HepG2 (cell line): ENCODE results near the gene TLCD1. TPM values are rescaled to one million over a fixed set of nuclear protein-coding genes. Genes with fewer than 3 reads are reported as not detected.
A peak's percentile ranks its signal among the peaks of the same experiment; 100 is the strongest.

Source experiments
- BRCA1 ChIP-seq: sonication (generic); formaldehyde crosslinking; IDR thresholded peaks from 2 replicates; pipeline ENCODE4 v1.4.0; 2020; ENCODE audit warnings: missing genetic modification reagents
- DMAP1 ChIP-seq: IDR thresholded peaks from 2 replicates; pipeline ENCODE4 v1.6.1; 2016
- MZF1 ChIP-seq: sonication (generic); formaldehyde crosslinking; IDR thresholded peaks from 2 replicates; pipeline ENCODE4 v1.8.1; 2023; ENCODE audit warnings: mild to moderate bottlenecking, missing genetic modification reagents, borderline replicate concordance
- PPARG ChIP-seq: conservative IDR thresholded peaks from 2 replicates; pipeline ENCODE4 v1.6.1; 2016; ENCODE audit warnings: missing biosample characterization, missing genetic modification reagents
- RAD21 ChIP-seq: fragments of 450-650 bp; formaldehyde crosslinking; IDR thresholded peaks from 2 replicates; pipeline ENCODE4 v1.5.0; 2020; ENCODE audit warnings: mild to moderate bottlenecking
- SP1 ChIP-seq, 2 experiments: fragments of 450-650 bp in 1 of 2; sonication (generic) in 1 of 2; formaldehyde crosslinking in 1 of 2; IDR thresholded peaks; 2 replicates each; pipeline versions ENCODE4 v1.4.0 to v1.6.1; 2016 to 2020; ENCODE audit warnings: missing genetic modification reagents in 1 of 2
- SP2 ChIP-seq: sonication (generic); formaldehyde crosslinking; IDR thresholded peaks from 2 replicates; pipeline ENCODE4 v1.5.1; 2020; ENCODE audit warnings: mild to moderate bottlenecking, missing genetic modification reagents
- TCF7L2 ChIP-seq: IDR thresholded peaks from 2 replicates; pipeline ENCODE4 v1.6.1; 2011; ENCODE audit warnings: mild to moderate bottlenecking, low read depth, low read length, moderate library complexity
- TOE1 ChIP-seq: sonication (generic); formaldehyde crosslinking; IDR thresholded peaks from 2 replicates; pipeline ENCODE4 v1.4.0; 2020; ENCODE audit warnings: mild to moderate bottlenecking, missing genetic modification reagents
- YEATS4 ChIP-seq: sonication (generic); formaldehyde crosslinking; IDR thresholded peaks from 2 replicates; pipeline ENCODE4 v1.4.0; 2020; ENCODE audit warnings: missing genetic modification reagents, borderline replicate concordance
- ZBTB7A ChIP-seq: sonication (generic); formaldehyde crosslinking; IDR thresholded peaks from 2 replicates; pipeline ENCODE4 v1.8.0; 2022; ENCODE audit warnings: mild to moderate bottlenecking, missing genetic modification reagents
- ZNF781 ChIP-seq: sonication (generic); formaldehyde crosslinking; IDR thresholded peaks from 2 replicates; pipeline ENCODE4 v1.5.1; 2020; ENCODE audit warnings: borderline replicate concordance, mild to moderate bottlenecking, missing genetic modification reagents; ENCODE audit errors: not compliant biosample characterization
- ZNF891 ChIP-seq: sonication (generic); formaldehyde crosslinking; IDR thresholded peaks from 2 replicates; pipeline ENCODE4 v1.5.0; 2020; ENCODE audit warnings: mild to moderate bottlenecking, missing genetic modification reagents
- polyA plus RNA-seq, 8 experiments: library from polyadenylated mRNA; depleted of rRNA in 3 of 8; stranded (reverse) in 7 of 8; unstranded in 1 of 8; fragments of >200 nt; fragmentation: Illumina TruSeq in 4 of 8; extraction: Trizol in 4 of 8; gene quantifications; 2 replicates each; pipeline versions ENCODE4 v1.2.1 to v1.2.3, GENCODE V29; 2011 to 2016; ENCODE audit warnings: low read depth in 4 of 8, missing spikeins in 1 of 8, mixed read lengths in 1 of 8; ENCODE audit not compliant: insufficient read depth in 1 of 8
- total RNA-seq, 5 experiments: library from RNA; depleted of rRNA; stranded (reverse); fragments of >200 nt; fragmentation: Illumina TruSeq; extraction: Trizol; gene quantifications; 2 replicates each; pipeline ENCODE4 v1.2.3, GENCODE V29; 2016; ENCODE audit warnings: low read depth in 1 of 5
- TF ChIP-seq, protein P1 (sequence below): IDR thresholded peaks from 2 replicates; pipeline ENCODE4 v1.6.1; 2018; ENCODE audit warnings: missing genetic modification reagents
- TF ChIP-seq, protein P2 (sequence below): IDR thresholded peaks from 2 replicates; pipeline ENCODE4 v1.6.1; 2016
- TF ChIP-seq, protein P3 (sequence below): sonication (generic); formaldehyde crosslinking; IDR thresholded peaks from 2 replicates; pipeline ENCODE4 v1.5.0; 2020; ENCODE audit warnings: missing genetic modification reagents
- TF ChIP-seq, protein P4 (sequence below), 2 experiments: IDR thresholded peaks; 2 replicates each; pipeline ENCODE4 v1.6.1; 2011 to 2012; ENCODE audit warnings: low read length in 2 of 2, borderline replicate concordance in 1 of 2, low read depth in 1 of 2, mild to moderate bottlenecking in 1 of 2, moderate library complexity in 1 of 2

The TLCD1 gene
- total and polyA plus RNA-seq, 2 of the 13 experiments (the other 11 are each of a cell fraction or from before 2014, with no cell fraction given), result 14.9 to 19.6 TPM

DNA sequence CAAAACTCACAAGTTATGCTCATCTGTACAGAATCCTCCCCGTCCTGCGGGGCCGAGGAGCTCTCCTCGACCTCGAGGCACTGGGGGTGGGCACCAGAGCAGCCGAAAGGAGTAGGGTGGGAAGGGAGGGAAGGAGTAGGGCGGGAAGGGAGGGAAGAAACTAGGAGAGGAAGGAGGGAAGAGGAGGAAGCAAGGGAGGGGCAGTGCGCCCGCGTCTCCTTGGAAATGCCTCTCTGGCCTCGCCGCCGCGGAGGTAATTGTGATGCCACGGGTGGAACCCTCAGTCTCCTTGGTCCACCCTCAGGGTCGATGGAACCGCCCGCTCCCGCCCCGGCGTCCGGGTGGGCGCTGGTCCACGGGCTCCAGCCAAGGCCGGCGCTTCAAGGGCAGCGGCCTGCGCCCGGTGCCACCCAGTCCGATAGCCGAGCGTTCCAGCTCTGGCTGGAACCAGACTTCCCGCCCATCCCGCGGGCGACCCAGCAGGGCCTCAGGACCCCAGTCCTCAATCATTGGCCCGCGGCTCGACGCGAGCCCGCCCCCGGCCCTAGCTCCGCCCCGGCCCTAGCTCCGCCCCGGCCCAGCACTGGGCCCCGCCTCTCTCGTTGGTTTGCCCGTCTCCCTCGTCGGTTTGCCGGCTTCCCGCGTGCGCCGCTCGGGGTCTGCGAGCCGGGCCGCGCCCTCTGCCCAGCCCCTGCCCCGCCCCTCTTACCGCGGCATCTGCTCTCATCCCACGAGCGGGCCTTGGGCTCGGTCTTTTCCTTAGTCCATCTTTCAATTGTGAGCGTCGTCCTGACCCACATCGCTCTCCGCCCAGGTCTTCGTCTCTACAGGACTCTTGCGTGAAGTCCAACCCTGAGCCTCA, 14.9 kb downstream of the TLCD1 start (continued):
- TF ChIP-seq, protein P1, sequence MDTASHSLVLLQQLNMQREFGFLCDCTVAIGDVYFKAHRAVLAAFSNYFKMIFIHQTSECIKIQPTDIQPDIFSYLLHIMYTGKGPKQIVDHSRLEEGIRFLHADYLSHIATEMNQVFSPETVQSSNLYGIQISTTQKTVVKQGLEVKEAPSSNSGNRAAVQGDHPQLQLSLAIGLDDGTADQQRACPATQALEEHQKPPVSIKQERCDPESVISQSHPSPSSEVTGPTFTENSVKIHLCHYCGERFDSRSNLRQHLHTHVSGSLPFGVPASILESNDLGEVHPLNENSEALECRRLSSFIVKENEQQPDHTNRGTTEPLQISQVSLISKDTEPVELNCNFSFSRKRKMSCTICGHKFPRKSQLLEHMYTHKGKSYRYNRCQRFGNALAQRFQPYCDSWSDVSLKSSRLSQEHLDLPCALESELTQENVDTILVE (CRISPR knock-in tag), result no peak; the same call in 1 of the 2 replicates
- TF ChIP-seq, protein P2, sequence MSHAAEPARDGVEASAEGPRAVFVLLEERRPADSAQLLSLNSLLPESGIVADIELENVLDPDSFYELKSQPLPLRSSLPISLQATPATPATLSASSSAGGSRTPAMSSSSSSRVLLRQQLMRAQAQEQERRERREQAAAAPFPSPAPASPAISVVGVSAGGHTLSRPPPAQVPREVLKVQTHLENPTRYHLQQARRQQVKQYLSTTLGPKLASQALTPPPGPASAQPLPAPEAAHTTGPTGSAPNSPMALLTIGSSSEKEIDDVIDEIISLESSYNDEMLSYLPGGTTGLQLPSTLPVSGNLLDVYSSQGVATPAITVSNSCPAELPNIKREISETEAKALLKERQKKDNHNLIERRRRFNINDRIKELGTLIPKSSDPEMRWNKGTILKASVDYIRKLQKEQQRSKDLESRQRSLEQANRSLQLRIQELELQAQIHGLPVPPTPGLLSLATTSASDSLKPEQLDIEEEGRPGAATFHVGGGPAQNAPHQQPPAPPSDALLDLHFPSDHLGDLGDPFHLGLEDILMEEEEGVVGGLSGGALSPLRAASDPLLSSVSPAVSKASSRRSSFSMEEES (CRISPR knock-in tag), result peak; percentile 65; the same call in 1 of the 2 replicates
- TF ChIP-seq ZNF781 (no peak), DMAP1 (CRISPR knock-in tag) (peak; percentile 50), SP1 (IDR thresholded peaks at IDR 0.05) (no peak), SP1 (CRISPR knock-in tag; IDR thresholded peaks at IDR 0.05) (peak; percentile 83), SP2 (CRISPR knock-in tag) (peak; percentile 77), ZNF891 (CRISPR knock-in tag) (peak; percentile 33), TCF7L2 (no peak), RAD21 (CRISPR knock-in tag) (peak; percentile 74; the same call in 1 of the 2 replicates), BRCA1 (peak; percentile 55; the same call in 1 of the 2 replicates), PPARG (CRISPR knock-in tag) (peak; percentile 65; the same call in 1 of the 2 replicates), YEATS4 (CRISPR knock-in tag) (peak; percentile 61; the same call in 1 of the 2 replicates), MZF1 (CRISPR knock-in tag) (no peak), TOE1 (CRISPR knock-in tag) (0 out of 2 replicates have a peak, but pooled peaks have one; percentile 64), ZBTB7A (CRISPR knock-in tag) (peak; percentile 49; the same call in 1 of the 2 replicates)
- TF ChIP-seq, protein P3, sequence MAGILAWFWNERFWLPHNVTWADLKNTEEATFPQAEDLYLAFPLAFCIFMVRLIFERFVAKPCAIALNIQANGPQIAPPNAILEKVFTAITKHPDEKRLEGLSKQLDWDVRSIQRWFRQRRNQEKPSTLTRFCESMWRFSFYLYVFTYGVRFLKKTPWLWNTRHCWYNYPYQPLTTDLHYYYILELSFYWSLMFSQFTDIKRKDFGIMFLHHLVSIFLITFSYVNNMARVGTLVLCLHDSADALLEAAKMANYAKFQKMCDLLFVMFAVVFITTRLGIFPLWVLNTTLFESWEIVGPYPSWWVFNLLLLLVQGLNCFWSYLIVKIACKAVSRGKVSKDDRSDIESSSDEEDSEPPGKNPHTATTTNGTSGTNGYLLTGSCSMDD (CRISPR knock-in tag), result no peak
- TF ChIP-seq, protein P4, sequence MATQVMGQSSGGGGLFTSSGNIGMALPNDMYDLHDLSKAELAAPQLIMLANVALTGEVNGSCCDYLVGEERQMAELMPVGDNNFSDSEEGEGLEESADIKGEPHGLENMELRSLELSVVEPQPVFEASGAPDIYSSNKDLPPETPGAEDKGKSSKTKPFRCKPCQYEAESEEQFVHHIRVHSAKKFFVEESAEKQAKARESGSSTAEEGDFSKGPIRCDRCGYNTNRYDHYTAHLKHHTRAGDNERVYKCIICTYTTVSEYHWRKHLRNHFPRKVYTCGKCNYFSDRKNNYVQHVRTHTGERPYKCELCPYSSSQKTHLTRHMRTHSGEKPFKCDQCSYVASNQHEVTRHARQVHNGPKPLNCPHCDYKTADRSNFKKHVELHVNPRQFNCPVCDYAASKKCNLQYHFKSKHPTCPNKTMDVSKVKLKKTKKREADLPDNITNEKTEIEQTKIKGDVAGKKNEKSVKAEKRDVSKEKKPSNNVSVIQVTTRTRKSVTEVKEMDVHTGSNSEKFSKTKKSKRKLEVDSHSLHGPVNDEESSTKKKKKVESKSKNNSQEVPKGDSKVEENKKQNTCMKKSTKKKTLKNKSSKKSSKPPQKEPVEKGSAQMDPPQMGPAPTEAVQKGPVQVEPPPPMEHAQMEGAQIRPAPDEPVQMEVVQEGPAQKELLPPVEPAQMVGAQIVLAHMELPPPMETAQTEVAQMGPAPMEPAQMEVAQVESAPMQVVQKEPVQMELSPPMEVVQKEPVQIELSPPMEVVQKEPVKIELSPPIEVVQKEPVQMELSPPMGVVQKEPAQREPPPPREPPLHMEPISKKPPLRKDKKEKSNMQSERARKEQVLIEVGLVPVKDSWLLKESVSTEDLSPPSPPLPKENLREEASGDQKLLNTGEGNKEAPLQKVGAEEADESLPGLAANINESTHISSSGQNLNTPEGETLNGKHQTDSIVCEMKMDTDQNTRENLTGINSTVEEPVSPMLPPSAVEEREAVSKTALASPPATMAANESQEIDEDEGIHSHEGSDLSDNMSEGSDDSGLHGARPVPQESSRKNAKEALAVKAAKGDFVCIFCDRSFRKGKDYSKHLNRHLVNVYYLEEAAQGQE (IDR thresholded peaks at IDR 0.05; ENCODE audit: borderline replicate concordance in 1 of 2, low read depth in 1 of 2, low read length in 2 of 2), result peak in 1 of 2 experiments; percentile 72; a peak in 1 of 4 replicates
